CD14-positive monocyte (primary cell): ENCODE measurements around the gene OGFOD3. TPM values are rescaled to one million over a fixed set of nuclear protein-coding genes. Genes with fewer than 3 reads are reported as not detected.
A peak's percentile ranks its signal among the peaks of the same experiment; 100 is the strongest.

Experiments
- DNase-seq, 3 donors: peaks; one replicate each; pipeline ENCODE4 v3.0.0-alpha.2; 2011 to 2022
- H2AFZ ChIP-seq: 2 replicates; pipeline ENCODE4 v1.6.0; 2012; ENCODE audit warnings: mild to moderate bottlenecking, low read depth, low read length, inconsistent platforms; ENCODE audit not compliant: insufficient read depth, poor library complexity, severe bottlenecking
- H3K27ac ChIP-seq, 2 donors: 1 replicate in 1 of 2; 2 replicates in 1 of 2; pipeline ENCODE4 v1.5.1; 2012 to 2013; ENCODE audit warnings: low read length in 2 of 2, control low read depth in 1 of 2, inconsistent platforms in 1 of 2, low read depth in 1 of 2, mild to moderate bottlenecking in 1 of 2
- H3K27me3 ChIP-seq, 2 donors: one replicate each; pipeline versions ENCODE4 v1.6.0 to v1.6.1; 2011 to 2013; ENCODE audit warnings: low read length in 2 of 2; ENCODE audit not compliant: control insufficient read depth in 2 of 2, insufficient read depth in 2 of 2
- H3K36me3 ChIP-seq, 2 donors: replicated peaks in 1 of 2; 1 replicate in 1 of 2; 2 replicates in 1 of 2; pipeline versions ENCODE4 v1.5.1 to v1.6.1; 2012 to 2013; ENCODE audit warnings: low read length in 2 of 2, control low read depth in 1 of 2, inconsistent platforms in 1 of 2, mild to moderate bottlenecking in 1 of 2; ENCODE audit not compliant: insufficient read depth in 2 of 2, control insufficient read depth in 1 of 2
- H3K4me1 ChIP-seq, 2 donors: 1 replicate in 1 of 2; 2 replicates in 1 of 2; pipeline versions ENCODE4 v1.5.1 to v1.6.1; 2012 to 2013; ENCODE audit warnings: low read length in 2 of 2, control low read depth in 1 of 2, inconsistent platforms in 1 of 2, mild to moderate bottlenecking in 1 of 2, moderate library complexity in 1 of 2; ENCODE audit not compliant: insufficient read depth in 2 of 2, control insufficient read depth in 1 of 2
- H3K4me2 ChIP-seq: replicated peaks from 2 replicates; pipeline ENCODE3; 2012; ENCODE audit warnings: low read length, moderate library complexity, mild to moderate bottlenecking; ENCODE audit not compliant: poor library complexity, severe bottlenecking; ENCODE audit errors: extremely low read depth
- H3K4me3 ChIP-seq, 3 experiments: fragments of 200-600 bp in 1 of 3; sonication (generic) in 1 of 3; replicated peaks in 1 of 3; 1 replicate in 2 of 3; 2 replicates in 1 of 3; pipeline ENCODE4 v1.5.1; 2011 to 2013; ENCODE audit warnings: low read length in 3 of 3, mild to moderate bottlenecking in 3 of 3, control low read depth in 2 of 3, low read depth in 2 of 3, inconsistent platforms in 1 of 3, moderate library complexity in 1 of 3
- H3K79me2 ChIP-seq: 2 replicates; pipeline ENCODE4 v1.6.0; 2012; ENCODE audit warnings: mild to moderate bottlenecking, control low read depth, inconsistent platforms, low read length, moderate library complexity; ENCODE audit not compliant: insufficient read depth
- H3K9ac ChIP-seq: 2 replicates; pipeline ENCODE4 v1.6.0; 2017; ENCODE audit warnings: low read length, mild to moderate bottlenecking; ENCODE audit not compliant: insufficient read depth, poor library complexity, severe bottlenecking
- H3K9me3 ChIP-seq, 2 donors: replicated peaks in 1 of 2; 1 replicate in 1 of 2; 2 replicates in 1 of 2; pipeline versions ENCODE4 v1.5.1 to v1.6.1; 2012 to 2013; ENCODE audit warnings: low read length in 2 of 2, control low read depth in 1 of 2; ENCODE audit not compliant: control insufficient read depth in 1 of 2, insufficient read depth in 1 of 2
- H4K20me1 ChIP-seq: 2 replicates; pipeline ENCODE4 v1.6.0; 2012; ENCODE audit warnings: mild to moderate bottlenecking, low read length, control low read depth, moderate library complexity; ENCODE audit not compliant: insufficient read depth
- H3K27ac Mint-ChIP-seq, 7 donors: one replicate each; pipeline ENCODE4 v1.8.0; 2020; ENCODE audit warnings: mild to moderate bottlenecking in 7 of 7, mixed read lengths in 7 of 7, moderate library complexity in 6 of 7, inconsistent platforms in 2 of 7
- H3K27me3 Mint-ChIP-seq, 3 donors: one replicate each; pipeline ENCODE4 v1.8.0; 2021 to 2022; ENCODE audit warnings: low read depth in 3 of 3, mild to moderate bottlenecking in 3 of 3, mixed read lengths in 3 of 3, moderate library complexity in 3 of 3, inconsistent platforms in 1 of 3
- H3K36me3 Mint-ChIP-seq, 2 donors: one replicate each; pipeline ENCODE4 v1.8.0; 2020; ENCODE audit warnings: mixed read lengths in 2 of 2, inconsistent platforms in 1 of 2, mild to moderate bottlenecking in 1 of 2
- H3K4me1 Mint-ChIP-seq: one replicate; pipeline ENCODE4 v1.8.0; 2020; ENCODE audit warnings: mild to moderate bottlenecking, mixed read lengths
- H3K4me3 Mint-ChIP-seq, 2 donors: one replicate each; pipeline ENCODE4 v1.8.0; 2020; ENCODE audit warnings: mild to moderate bottlenecking in 2 of 2, mixed read lengths in 2 of 2, moderate library complexity in 1 of 2
- H3K9me3 Mint-ChIP-seq, 7 donors: one replicate each; pipeline ENCODE4 v1.8.0; 2020 to 2022; ENCODE audit warnings: mixed read lengths in 7 of 7, mild to moderate bottlenecking in 6 of 7, moderate library complexity in 6 of 7, inconsistent platforms in 2 of 7
- CTCF ChIP-seq: fragments of 200-600 bp; IDR thresholded peaks from one replicate; pipeline ENCODE4 v1.8.0; 2022; ENCODE audit warnings: antibody characterized with exemption, mild to moderate bottlenecking
- WGBS: methylation state at CpG from one replicate; pipeline ENCODE4 v1.1.5; 2013; ENCODE audit warnings: missing lambda C conversion rate; ENCODE audit not compliant: insufficient coverage; 5-methylcytosine and 5-hydroxymethylcytosine counted together
- intact Hi-C, 2 donors: fragments of 100-400 bp; cut with micrococcal nuclease; formaldehyde crosslinking; loops; one replicate each; pipeline versions ENCODE4 v1.15.0 to v1.15.1; 2023
- polyA plus RNA-seq, 3 donors: library from polyadenylated mRNA; depleted of rRNA in 1 of 3; unstranded in 2 of 3; stranded (reverse) in 1 of 3; fragments of 300-500 nt in 2 of 3; fragments of >200 nt in 1 of 3; fragmentation: Illumina TruSeq in 2 of 3; gene quantifications; 1 replicate in 2 of 3; 2 replicates in 1 of 3; pipeline ENCODE4 v1.2.3, GENCODE V29; 2012 to 2021

OGFOD3 gene
- polyA plus RNA-seq, 3 donors = 17.9 to 36.4 (median 25.2) TPM

GRCh38 chr17:82343560-82343959 is 74.8 kb downstream of the OGFOD3 start:
- H3K27me3 Mint-ChIP-seq = peaks cover 10 to 19% (median 13%) of the 10 kb centered on the region in 3 donors
- peaks cover 0 to 3% of the 10 kb centered on the region in 2 donors for H3K9me3 ChIP-seq
- no peak for DNase-seq
- H3K4me2 ChIP-seq = no peak overlapping the region
- H3K9me3 Mint-ChIP-seq = peaks cover 0 to 12% (median 10%) of the 10 kb centered on the region in 7 donors
- WGBS = 95% methylated on average over 5 of the region's 5 CpGs
- H3K36me3 Mint-ChIP-seq = no peaks in the 10 kb centered on the region
- H3K27ac Mint-ChIP-seq = no peak overlapping the region
- H3K4me1 Mint-ChIP-seq = peaks cover 23% of the 10 kb centered on the region
- no peak overlapping the region for H3K4me3 Mint-ChIP-seq
- H3K4me1 ChIP-seq = peaks cover 15 to 27% of the 10 kb centered on the region in 2 donors
- intact Hi-C loops = no loop called here
- H2AFZ ChIP-seq = no peak overlapping the region
- H3K9ac ChIP-seq = no peak overlapping the region
- no peak for TF ChIP-seq CTCF
- H4K20me1 ChIP-seq = no peaks in the 10 kb centered on the region
- no peak overlapping the region for H3K27ac ChIP-seq
- H3K36me3 ChIP-seq = no peaks in the 10 kb centered on the region
- H3K79me2 ChIP-seq = no peaks in the 10 kb centered on the region
- H3K4me3 ChIP-seq = no peak overlapping the region
- peaks cover 0 to 5% of the 10 kb centered on the region in 2 donors for H3K27me3 ChIP-seq

- 89% methylated on average over 11 of the region's 28 CpGs for WGBS
- Histone ChIP-seq H4K20me1 (no peaks in the 10 kb centered on the region), H3K36me3 (no peaks in the 10 kb centered on the region), H3K4me2 (no peak overlapping the region), H3K27ac (no peak overlapping the region), H3K9ac (no peak overlapping the region), H3K4me3 (no peak overlapping the region), H3K9me3 (peaks cover 0 to 3% of the 10 kb centered on the region in 2 donors), H3K4me1 (peaks cover 15 to 27% of the 10 kb centered on the region in 2 donors), H2AFZ (no peak overlapping the region), H3K27me3 (peaks cover 0 to 5% of the 10 kb centered on the region in 2 donors), H3K79me2 (no peaks in the 10 kb centered on the region)
- Mint-ChIP-seq H3K4me1 (peaks cover 23% of the 10 kb centered on the region), H3K36me3 (no peaks in the 10 kb centered on the region), H3K27me3 (peaks cover 8 to 19% (median 11%) of the 10 kb centered on the region in 3 donors), H3K27ac (peak overlapping the region in 1 of 7 donors; percentile 60), H3K9me3 (peaks cover 0 to 12% (median 10%) of the 10 kb centered on the region in 7 donors), H3K4me3 (no peak overlapping the region)
- DNase-seq = no peak
- no peak for TF ChIP-seq CTCF
- intact Hi-C loops = no loop called here
Measured at GRCh38 chr17:82342361-82343079, 75.9 kb downstream of the OGFOD3 start.
